A549 (cell line): ENCODE results near the gene IFFO2.

Source experiments
- BHLHE40 ChIP-seq: IDR thresholded peaks from 2 replicates; pipeline ENCODE4 v1.6.1; 2012; ENCODE audit warnings: low read depth, low read length, inconsistent platforms
- CEBPB ChIP-seq, 2 experiments: fragments of >200 bp in 1 of 2; sonication (Bioruptor Twin) in 1 of 2; formaldehyde crosslinking in 1 of 2; IDR thresholded peaks; 2 replicates each; pipeline ENCODE4 v1.6.1; 2012 to 2016
- EP300 ChIP-seq, 2 experiments: fragments of >200 bp; sonication (Bioruptor Twin); formaldehyde crosslinking; IDR thresholded peaks; 2 replicates in 1 of 2; 3 replicates in 1 of 2; pipeline ENCODE4 v1.6.1; 2016 to 2017
- ESRRA ChIP-seq: fragments of 150-350 bp; IDR thresholded peaks from 2 replicates; pipeline ENCODE4 v1.6.1; 2014; ENCODE audit warnings: mild to moderate bottlenecking, low read length, borderline replicate concordance
- MAZ ChIP-seq: fragments of 150-350 bp; IDR thresholded peaks from 2 replicates; pipeline ENCODE4 v1.6.1; 2014; ENCODE audit warnings: antibody characterized with exemption, low read depth, low read length, borderline replicate concordance
- NFE2L2 ChIP-seq: fragments of 150-350 bp; conservative IDR thresholded peaks from 2 replicates; pipeline ENCODE4 v1.6.1; 2014; ENCODE audit warnings: low read length
- PHF8 ChIP-seq: fragments of 200-600 bp; sonication (generic); IDR thresholded peaks from 2 replicates; pipeline ENCODE4 v1.6.1; 2016; ENCODE audit warnings: low read depth, mild to moderate bottlenecking, antibody characterized with exemption, moderate library complexity, borderline replicate concordance
- POLR2A ChIP-seq: IDR thresholded peaks from 2 replicates; pipeline ENCODE4 v1.6.1; 2012; ENCODE audit warnings: mild to moderate bottlenecking, low read length
- RAD21 ChIP-seq, 2 experiments: fragments of >200 bp in 1 of 2; sonication (Bioruptor Twin) in 1 of 2; formaldehyde crosslinking in 1 of 2; IDR thresholded peaks in 1 of 2; conservative IDR thresholded peaks in 1 of 2; 2 replicates in 1 of 2; 3 replicates in 1 of 2; pipeline ENCODE4 v1.6.1; 2012 to 2018; ENCODE audit warnings: inconsistent platforms in 1 of 2
- TF ChIP-seq, protein P1 (sequence below): fragments of >200 bp; sonication (Bioruptor Twin); formaldehyde crosslinking; IDR thresholded peaks from 3 replicates; pipeline ENCODE4 v1.5.1; 2016
- TF ChIP-seq, protein P2 (sequence below): fragments of 250-450 bp; sonication (Bioruptor Pico); IDR thresholded peaks from 2 replicates; pipeline ENCODE4 v1.5.0; 2020; ENCODE audit warnings: low read depth, mild to moderate bottlenecking, moderate library complexity
- TF ChIP-seq, protein P3 (sequence below): fragments of 200-600 bp; sonication (generic); IDR thresholded peaks from 2 replicates; pipeline ENCODE4 v1.6.1; 2016; ENCODE audit warnings: antibody characterized with exemption, mild to moderate bottlenecking, moderate library complexity

DNA sequence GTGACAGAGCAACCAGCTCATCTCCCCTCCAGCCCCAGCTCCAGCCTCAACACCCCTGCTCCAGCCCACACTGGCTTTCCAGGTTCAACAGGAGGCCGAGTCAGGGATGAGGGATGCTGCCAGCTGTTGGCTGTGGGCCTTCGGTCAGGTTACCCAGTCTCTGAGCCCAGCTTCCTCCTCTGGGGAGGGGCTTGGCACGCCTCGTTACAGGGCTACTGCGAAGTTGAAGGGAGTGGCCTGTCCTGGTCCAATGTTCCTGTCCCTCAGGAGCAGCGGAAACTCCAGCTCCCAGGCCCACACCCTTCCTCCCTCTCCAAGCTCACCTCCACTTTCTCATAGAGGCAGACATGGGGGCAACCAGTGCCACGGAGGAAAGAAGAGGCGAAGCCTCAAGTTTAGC lies 81.9 kb downstream of the IFFO2 start:
- TF ChIP-seq EP300 (IDR thresholded peaks at IDR 0.05) (no peak), BHLHE40 (no peak), ESRRA (no peak), RAD21 (conservative IDR thresholded peaks at IDR 0.05 in 1 of 2, IDR thresholded peaks at IDR 0.05 in 1 of 2) (no peak), PHF8 (no peak), NFE2L2 (no peak), CEBPB (IDR thresholded peaks at IDR 0.05) (no peak), MAZ (no peak), POLR2A (no peak)
- TF ChIP-seq, protein P1, sequence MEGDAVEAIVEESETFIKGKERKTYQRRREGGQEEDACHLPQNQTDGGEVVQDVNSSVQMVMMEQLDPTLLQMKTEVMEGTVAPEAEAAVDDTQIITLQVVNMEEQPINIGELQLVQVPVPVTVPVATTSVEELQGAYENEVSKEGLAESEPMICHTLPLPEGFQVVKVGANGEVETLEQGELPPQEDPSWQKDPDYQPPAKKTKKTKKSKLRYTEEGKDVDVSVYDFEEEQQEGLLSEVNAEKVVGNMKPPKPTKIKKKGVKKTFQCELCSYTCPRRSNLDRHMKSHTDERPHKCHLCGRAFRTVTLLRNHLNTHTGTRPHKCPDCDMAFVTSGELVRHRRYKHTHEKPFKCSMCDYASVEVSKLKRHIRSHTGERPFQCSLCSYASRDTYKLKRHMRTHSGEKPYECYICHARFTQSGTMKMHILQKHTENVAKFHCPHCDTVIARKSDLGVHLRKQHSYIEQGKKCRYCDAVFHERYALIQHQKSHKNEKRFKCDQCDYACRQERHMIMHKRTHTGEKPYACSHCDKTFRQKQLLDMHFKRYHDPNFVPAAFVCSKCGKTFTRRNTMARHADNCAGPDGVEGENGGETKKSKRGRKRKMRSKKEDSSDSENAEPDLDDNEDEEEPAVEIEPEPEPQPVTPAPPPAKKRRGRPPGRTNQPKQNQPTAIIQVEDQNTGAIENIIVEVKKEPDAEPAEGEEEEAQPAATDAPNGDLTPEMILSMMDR: no peak
- TF ChIP-seq, protein P2, sequence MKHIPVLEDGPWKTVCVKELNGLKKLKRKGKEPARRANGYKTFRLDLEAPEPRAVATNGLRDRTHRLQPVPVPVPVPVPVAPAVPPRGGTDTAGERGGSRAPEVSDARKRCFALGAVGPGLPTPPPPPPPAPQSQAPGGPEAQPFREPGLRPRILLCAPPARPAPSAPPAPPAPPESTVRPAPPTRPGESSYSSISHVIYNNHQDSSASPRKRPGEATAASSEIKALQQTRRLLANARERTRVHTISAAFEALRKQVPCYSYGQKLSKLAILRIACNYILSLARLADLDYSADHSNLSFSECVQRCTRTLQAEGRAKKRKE (CRISPR knock-in tag): no peak
- TF ChIP-seq, protein P3, sequence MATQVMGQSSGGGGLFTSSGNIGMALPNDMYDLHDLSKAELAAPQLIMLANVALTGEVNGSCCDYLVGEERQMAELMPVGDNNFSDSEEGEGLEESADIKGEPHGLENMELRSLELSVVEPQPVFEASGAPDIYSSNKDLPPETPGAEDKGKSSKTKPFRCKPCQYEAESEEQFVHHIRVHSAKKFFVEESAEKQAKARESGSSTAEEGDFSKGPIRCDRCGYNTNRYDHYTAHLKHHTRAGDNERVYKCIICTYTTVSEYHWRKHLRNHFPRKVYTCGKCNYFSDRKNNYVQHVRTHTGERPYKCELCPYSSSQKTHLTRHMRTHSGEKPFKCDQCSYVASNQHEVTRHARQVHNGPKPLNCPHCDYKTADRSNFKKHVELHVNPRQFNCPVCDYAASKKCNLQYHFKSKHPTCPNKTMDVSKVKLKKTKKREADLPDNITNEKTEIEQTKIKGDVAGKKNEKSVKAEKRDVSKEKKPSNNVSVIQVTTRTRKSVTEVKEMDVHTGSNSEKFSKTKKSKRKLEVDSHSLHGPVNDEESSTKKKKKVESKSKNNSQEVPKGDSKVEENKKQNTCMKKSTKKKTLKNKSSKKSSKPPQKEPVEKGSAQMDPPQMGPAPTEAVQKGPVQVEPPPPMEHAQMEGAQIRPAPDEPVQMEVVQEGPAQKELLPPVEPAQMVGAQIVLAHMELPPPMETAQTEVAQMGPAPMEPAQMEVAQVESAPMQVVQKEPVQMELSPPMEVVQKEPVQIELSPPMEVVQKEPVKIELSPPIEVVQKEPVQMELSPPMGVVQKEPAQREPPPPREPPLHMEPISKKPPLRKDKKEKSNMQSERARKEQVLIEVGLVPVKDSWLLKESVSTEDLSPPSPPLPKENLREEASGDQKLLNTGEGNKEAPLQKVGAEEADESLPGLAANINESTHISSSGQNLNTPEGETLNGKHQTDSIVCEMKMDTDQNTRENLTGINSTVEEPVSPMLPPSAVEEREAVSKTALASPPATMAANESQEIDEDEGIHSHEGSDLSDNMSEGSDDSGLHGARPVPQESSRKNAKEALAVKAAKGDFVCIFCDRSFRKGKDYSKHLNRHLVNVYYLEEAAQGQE: no peak
